MCF 10A (cell line): ENCODE data around the gene HECW1. TPM values are rescaled to one million over a fixed set of nuclear protein-coding genes. Genes with fewer than 3 reads are reported as not detected.

Experiments
- BruUV-seq: library from RNA; stranded (reverse); fragments of 400-500 nt; replicated peaks from 2 replicates; lab custom pipeline; 2021; lab: Mats Ljungman, UMichigan
- CTCF ChIA-PET: fragments of 300-600 bp; sonication (Branson Sonifier 250); formaldehyde crosslinking; extraction: SDS; loops from one replicate; lab custom pipeline; 2021; ENCODE audit warnings: antibody characterized with exemption, inconsistent platforms; lab: Yijun Ruan, JAX
- POLR2A ChIA-PET: fragments of 300-600, 350-650 bp; sonication (Branson Sonifier 250); formaldehyde crosslinking; extraction: SDS; loops from one replicate; lab custom pipeline; 2020; ENCODE audit warnings: antibody characterized with exemption, inconsistent platforms; lab: Yijun Ruan, JAX
- DNase-seq: peaks from one replicate; pipeline ENCODE4 v3.0.0-alpha.2; 2018; ENCODE audit not compliant: unreplicated experiment
- H3K27ac Mint-ChIP-seq: one replicate; pipeline ENCODE4 v1.8.0; 2022; ENCODE audit warnings: mild to moderate bottlenecking, low read depth, mixed read lengths; ENCODE audit not compliant: unreplicated experiment
- H3K27me3 Mint-ChIP-seq: one replicate; pipeline ENCODE4 v1.8.0; 2022; ENCODE audit warnings: mixed read lengths; ENCODE audit not compliant: insufficient read depth, unreplicated experiment
- H3K36me3 Mint-ChIP-seq: one replicate; pipeline ENCODE4 v1.8.0; 2022; ENCODE audit warnings: mild to moderate bottlenecking, moderate library complexity, mixed read lengths; ENCODE audit not compliant: insufficient read depth, unreplicated experiment
- H3K4me1 Mint-ChIP-seq: one replicate; pipeline ENCODE4 v1.8.0; 2022; ENCODE audit warnings: mixed read lengths; ENCODE audit not compliant: insufficient read depth, unreplicated experiment
- H3K4me3 Mint-ChIP-seq: one replicate; pipeline ENCODE4 v1.8.0; 2022; ENCODE audit warnings: mild to moderate bottlenecking, moderate library complexity, mixed read lengths; ENCODE audit not compliant: unreplicated experiment
- H3K9me3 Mint-ChIP-seq: one replicate; pipeline ENCODE4 v1.8.0; 2022; ENCODE audit warnings: mixed read lengths; ENCODE audit not compliant: unreplicated experiment
- intact Hi-C: fragments of 100-400 bp; cut with micrococcal nuclease; formaldehyde crosslinking; loops from 2 replicates; pipeline ENCODE4 v1.14.1; 2022
- total RNA-seq: library from RNA; stranded (reverse); gene quantifications from 2 replicates; pipeline ENCODE4 v1.2.3, GENCODE V29; 2022
- TF ChIP-seq, protein P1 (sequence below): fragments of 200-600 bp; IDR thresholded peaks from one replicate; pipeline ENCODE4 v1.8.0; 2022; ENCODE audit warnings: antibody characterized with exemption, mild to moderate bottlenecking; ENCODE audit not compliant: unreplicated experiment

The HECW1 gene
- total RNA-seq, 1 experiment from 2014 or later = not detected

DNA sequence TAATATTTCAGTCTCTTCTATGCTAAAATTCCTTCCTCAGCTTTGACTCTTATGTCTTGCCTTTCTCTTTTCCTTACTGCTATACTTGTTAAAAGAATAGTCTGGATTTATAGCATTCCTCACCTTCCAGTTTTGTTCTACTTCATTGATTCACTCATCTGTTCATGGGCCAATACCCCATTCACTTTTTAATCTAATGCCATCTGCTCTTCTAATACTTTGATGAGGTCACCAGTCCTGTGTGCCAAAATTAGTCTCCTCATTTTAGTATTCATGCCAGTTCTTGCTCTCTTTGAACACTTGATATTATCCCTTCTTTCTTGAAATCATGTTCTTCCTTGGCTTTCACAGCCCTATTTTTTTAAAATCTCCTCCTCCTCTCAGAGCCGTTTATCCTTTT lies 489.8 kb downstream of the HECW1 start:
- peaks cover 12% of the 10 kb centered on the region for H3K4me1 Mint-ChIP-seq
- intact Hi-C loops = no loop called here
- TF ChIP-seq, protein P1, sequence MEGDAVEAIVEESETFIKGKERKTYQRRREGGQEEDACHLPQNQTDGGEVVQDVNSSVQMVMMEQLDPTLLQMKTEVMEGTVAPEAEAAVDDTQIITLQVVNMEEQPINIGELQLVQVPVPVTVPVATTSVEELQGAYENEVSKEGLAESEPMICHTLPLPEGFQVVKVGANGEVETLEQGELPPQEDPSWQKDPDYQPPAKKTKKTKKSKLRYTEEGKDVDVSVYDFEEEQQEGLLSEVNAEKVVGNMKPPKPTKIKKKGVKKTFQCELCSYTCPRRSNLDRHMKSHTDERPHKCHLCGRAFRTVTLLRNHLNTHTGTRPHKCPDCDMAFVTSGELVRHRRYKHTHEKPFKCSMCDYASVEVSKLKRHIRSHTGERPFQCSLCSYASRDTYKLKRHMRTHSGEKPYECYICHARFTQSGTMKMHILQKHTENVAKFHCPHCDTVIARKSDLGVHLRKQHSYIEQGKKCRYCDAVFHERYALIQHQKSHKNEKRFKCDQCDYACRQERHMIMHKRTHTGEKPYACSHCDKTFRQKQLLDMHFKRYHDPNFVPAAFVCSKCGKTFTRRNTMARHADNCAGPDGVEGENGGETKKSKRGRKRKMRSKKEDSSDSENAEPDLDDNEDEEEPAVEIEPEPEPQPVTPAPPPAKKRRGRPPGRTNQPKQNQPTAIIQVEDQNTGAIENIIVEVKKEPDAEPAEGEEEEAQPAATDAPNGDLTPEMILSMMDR = no peak
- no peak for DNase-seq
- POLR2A ChIA-PET = interaction anchor here (1.0 to 1.7 kb wide), 4 partner anchors 16 to 46 kb away, joined by 3 to 5 read pairs (median 3); partner anchors contain the start of gene STK17A
- no TSS peak for BruUV-seq
- H3K9me3 Mint-ChIP-seq = peaks cover 11% of the 10 kb centered on the region
- no peak overlapping the region for H3K4me3 Mint-ChIP-seq
- H3K27me3 Mint-ChIP-seq = no peaks in the 10 kb centered on the region
- CTCF ChIA-PET = interaction anchor here (0.6 to 1.8 kb wide), 4 partner anchors 9 to 902 kb away, joined by 3 to 8 read pairs (median 4); partner anchors contain the start of gene STK17A
- peaks cover 45% of the 10 kb centered on the region for H3K36me3 Mint-ChIP-seq
- H3K27ac Mint-ChIP-seq = no peak overlapping the region

DNA sequence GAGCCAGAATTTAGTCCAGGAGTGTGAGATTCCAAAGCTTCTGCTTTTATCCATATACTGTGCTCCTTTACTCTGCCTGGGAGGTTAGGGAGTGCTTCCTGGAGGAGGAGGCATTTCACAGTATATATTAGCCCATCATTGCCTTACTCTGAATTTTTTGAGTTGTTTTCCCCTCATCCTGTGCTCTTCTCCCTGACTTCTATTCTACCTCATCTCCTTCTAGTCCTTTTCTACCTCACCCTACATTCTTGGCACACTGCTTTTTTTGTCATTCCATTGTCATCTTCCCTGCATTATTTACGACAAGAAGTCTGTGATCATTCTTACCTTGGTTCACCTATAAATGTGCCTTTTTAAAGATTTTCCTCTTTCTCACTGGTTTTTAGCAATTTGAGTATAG lies 491.8 kb downstream of the HECW1 start:
- peaks cover 12% of the 10 kb centered on the region for H3K4me1 Mint-ChIP-seq
- TF ChIP-seq, protein P1 = no peak
- DNase-seq = no peak
- ChIA-PET POLR2A (interaction anchor here (0.6 to 1.5 kb wide), 5 partner anchors 12 to 36 kb away, joined by 3 to 4 read pairs (median 3); no protein-coding TSS in a partner anchor), CTCF (interaction anchor here (0.9 to 1.6 kb wide), 4 partner anchors 17 to 234 kb away, joined by 3 to 6 read pairs (median 4); partner anchors contain the start of gene STK17A)
- H3K4me3 Mint-ChIP-seq = no peak overlapping the region
- intact Hi-C loops = no loop called here
- no peaks in the 10 kb centered on the region for H3K27me3 Mint-ChIP-seq
- peaks cover 11% of the 10 kb centered on the region for H3K9me3 Mint-ChIP-seq
- H3K36me3 Mint-ChIP-seq = peaks cover 44% of the 10 kb centered on the region
- no peak overlapping the region for H3K27ac Mint-ChIP-seq
- BruUV-seq = no TSS peak

DNA sequence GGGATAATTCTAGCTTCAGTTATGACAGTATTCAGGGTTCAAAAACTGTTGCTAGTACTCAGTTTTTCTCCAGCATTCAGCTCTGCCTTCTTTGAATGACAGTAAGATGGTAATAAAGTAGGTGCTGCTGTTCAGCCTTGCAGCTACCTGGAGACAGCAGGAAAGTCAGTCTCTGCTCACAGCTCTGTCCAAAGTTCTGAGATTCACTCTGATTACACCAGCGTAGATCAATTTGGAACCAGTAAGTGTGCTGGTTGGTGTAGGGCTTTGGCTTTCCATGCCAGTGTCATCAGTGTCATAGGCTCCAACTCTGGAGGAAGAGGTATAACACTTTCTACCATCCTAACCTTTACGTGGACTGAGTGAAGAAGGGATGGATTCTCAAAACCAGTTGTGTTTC lies 496.6 kb downstream of the HECW1 start:
- ChIA-PET CTCF (interaction anchor here (1.4 kb wide), 1 partner anchor 27 kb away, joined by 4 read pairs; the partner anchor contains the start of gene STK17A), POLR2A (no interaction called here)
- Mint-ChIP-seq H3K4me3 (no peak overlapping the region), H3K36me3 (peaks cover 73% of the 10 kb centered on the region), H3K4me1 (peaks cover 10% of the 10 kb centered on the region), H3K27me3 (no peaks in the 10 kb centered on the region), H3K9me3 (peaks cover 9% of the 10 kb centered on the region), H3K27ac (peak overlapping the region; percentile 36)
- BruUV-seq = no TSS peak
- TF ChIP-seq, protein P1 = no peak
- intact Hi-C loops = no loop called here
- DNase-seq = no peak

DNA sequence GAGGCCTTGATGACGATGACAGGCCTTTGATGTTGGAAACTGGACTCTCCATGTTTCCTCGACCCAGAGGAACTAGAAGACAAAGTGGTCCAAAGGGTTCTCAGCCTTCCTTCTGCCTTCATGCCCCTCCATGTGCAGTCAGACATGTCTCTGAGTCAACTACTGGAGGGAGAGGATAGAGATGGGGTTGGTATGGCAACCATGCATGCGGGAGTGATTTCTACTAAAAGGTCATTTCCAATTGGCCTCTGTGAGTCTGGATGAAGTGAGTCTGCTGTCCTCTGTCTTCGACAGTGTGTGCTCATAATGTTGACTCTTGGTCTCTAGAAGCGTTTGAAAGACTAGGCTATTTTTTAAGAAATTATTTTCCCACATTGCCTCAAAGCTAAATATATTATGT lies 499.7 kb downstream of the HECW1 start:
- Mint-ChIP-seq H3K27ac (no peak overlapping the region), H3K36me3 (peaks cover 59% of the 10 kb centered on the region), H3K4me3 (no peak overlapping the region), H3K9me3 (no peaks in the 10 kb centered on the region), H3K27me3 (no peaks in the 10 kb centered on the region), H3K4me1 (peaks cover 5% of the 10 kb centered on the region)
- no peak for DNase-seq
- intact Hi-C loops = no loop called here
- ChIA-PET CTCF (interaction anchor here (0.7 to 2.8 kb wide), 3 partner anchors 8 to 30 kb away, joined by 3 to 8 read pairs (median 3); partner anchors contain the start of gene STK17A), POLR2A (no interaction called here)
- TF ChIP-seq, protein P1 = no peak
- BruUV-seq = no TSS peak
